Measurements from ENCODE around the gene OR2W3. TPM values are rescaled to one million over a fixed set of nuclear protein-coding genes. Genes with fewer than 3 reads are reported as not detected.
A peak's percentile ranks its signal among the peaks of the same experiment; 100 is the strongest.

Gene OR2W3
- not detected in 2 replicates for total RNA-seq (2014; rRNA removed; shearing (Covaris generic))

DNA sequence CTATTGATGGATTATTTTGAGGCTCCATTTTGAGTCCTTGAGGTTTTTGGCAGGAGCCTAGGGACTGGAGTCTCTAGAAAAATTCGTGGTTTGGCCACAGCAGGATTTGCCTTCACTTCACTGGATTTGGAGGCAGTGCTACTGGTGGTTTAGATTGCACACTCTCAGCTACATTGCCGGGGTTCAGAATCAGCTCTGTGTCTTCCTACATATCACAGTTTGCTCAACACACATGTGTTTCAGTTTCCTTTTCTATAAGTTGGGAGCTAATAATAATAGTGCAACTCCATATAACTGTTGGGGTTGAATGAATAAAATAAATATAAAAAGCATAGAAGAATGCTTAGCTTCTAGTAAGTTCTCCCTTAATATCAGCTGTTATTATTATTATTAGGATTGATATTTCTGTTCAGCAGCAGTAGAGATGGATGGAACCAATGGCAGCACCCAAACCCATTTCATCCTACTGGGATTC is at the start of gene OR2W3:
OR2W3 (plus strand) TSS at position 425 of the 475 bp plus-strand sequence; CDS start at position 425, 0 bp downstream.
- DNase-seq (ENCODE audit: low spot score), result no peak

DNA sequence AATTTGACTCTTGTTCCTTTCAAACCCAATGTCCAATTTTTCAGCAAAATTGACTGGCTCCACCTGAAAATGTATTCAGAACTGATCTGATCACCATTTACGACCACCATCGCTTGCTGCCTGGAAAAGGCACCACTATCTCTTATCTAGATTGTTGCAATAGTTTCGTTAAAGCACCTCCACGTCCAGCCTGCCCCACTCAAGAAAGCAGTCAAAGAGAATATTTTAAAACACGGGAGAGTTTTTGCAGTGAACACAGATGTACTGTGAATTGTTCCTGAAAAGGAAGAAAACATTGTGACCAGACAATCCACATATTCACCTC is 49.7 kb upstream of the OR2W3 start:
- no peak for DNase-seq (ENCODE audit: low spot score)

DNA sequence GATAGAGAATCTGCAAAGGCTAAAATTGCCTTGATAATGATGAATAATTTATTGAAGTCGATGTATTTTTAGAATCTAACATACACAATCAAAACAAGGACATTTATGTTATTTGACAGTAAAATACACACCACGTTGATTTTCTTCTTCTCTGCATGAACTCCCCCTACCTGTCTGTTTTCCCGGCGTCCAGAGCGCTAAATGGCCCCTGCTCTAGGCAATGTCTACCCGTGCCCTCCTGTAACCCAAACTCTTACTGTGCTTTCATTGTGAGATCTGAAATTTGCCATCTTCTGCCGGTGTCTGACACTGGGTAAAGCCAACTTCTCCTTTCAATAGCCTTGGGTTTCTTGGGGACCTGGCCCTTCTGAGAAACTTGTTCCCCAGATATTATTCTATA is 47.0 kb upstream of the OR2W3 start:
- no peak for DNase-seq (ENCODE audit: low spot score)

DNA sequence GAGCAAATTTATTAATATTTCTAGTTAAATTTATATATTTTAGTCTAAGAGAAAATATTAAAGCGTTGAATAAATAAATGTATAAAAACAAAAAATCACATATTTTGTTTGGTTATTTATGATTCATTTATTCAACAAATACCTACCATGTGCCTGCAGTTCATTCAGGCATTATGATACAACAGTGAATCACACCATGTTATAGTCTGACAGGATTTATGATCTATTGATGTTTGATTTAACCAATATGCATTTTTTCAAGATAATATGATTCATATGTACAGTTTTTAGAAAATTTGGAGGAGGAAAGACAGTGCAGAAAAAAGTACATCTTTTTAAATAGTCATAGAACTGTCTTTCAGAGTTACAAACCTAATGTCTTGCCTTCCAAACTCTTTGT is 45.8 kb upstream of the OR2W3 start:
- DNase-seq (ENCODE audit: low spot score), result no peak

DNA sequence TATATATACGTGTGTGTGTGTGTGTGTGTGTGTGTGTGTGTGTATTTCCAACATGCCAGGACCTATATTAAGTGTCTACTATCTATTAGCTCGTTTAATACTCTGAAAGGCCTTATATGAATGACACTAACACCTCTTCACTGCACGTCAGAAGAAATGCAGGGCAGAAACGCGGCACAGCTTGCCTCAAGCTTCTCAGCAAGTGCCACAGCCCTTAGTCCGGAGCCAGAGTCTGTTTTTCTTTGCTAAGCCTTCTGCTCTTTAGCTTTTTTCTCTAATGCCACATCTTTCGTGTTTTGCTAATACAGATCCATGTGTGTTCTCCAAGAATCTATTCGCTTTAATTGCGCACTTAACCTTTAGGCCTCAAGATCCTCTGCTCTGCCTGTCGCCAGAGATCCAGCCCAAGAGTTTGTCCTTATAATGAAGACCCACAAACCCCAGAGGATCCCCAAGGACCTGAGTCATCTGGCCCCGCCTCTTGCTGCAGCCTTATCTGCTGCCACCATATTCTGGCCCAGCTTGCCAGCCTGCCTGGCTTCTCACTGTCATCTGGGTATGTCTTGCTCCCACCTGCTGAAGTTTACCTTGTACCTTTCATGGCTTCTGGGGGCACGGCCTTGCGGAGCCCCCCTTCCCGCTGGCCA is 40.4 kb upstream of the OR2W3 start:
- DNase-seq (ENCODE audit: low spot score), result peak; percentile 9

DNA sequence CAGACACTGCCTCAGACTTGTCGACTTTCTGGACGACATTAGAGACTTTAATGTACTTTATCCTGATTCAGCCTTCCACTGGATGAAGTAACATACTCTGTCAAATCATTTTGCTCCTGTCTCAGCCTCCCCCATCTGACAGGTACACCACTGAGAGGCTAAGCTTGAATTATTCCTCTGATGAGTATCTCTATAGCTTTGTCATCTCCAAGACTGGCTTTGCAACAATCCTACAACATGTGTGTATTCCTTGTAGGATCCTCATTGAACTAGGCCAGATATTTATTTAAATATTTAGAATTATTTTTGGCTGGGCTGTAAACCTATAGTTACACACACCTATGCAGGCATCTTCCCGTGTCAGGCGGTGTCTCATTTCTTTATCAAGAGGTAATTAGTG is 39.5 kb upstream of the OR2W3 start:
- DNase-seq (ENCODE audit: low spot score), result no peak

DNA sequence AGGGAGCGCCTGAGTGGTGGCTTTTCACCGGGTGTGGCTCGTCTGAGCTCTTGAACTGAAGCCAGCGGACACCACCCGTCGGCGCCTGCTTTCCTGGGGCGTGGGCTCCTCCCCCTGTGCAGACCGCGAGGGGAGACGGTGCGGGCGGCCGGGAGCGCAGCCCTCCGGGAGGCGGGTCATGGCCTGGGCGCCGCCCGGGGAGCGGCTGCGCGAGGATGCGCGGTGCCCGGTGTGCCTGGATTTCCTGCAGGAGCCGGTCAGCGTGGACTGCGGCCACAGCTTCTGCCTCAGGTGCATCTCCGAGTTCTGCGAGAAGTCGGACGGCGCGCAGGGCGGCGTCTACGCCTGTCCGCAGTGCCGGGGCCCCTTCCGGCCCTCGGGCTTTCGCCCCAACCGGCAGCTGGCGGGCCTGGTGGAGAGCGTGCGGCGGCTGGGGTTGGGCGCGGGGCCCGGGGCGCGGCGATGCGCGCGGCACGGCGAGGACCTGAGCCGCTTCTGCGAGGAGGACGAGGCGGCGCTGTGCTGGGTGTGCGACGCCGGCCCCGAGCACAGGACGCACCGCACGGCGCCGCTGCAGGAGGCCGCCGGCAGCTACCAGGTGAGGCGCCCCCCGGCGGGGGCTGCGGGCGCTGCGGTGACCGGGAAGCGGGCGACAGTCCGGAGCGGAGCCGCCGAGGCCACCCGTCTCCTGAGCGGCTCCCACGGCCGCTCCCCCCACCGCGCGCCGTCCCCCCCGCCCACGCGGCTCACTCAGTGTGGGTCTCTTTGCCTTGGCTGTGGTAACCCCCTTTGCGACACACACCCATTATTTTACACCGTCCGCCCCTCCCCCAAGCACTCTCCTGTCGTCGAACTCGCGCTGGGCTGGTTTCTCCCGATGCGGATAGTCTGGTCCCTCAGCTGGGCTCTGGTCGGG is 38.1 kb upstream of the OR2W3 start, which contains the start of gene TRIM58:
TRIM58 (plus strand) TSS at position 119 of the 916 bp plus-strand sequence; CDS start at position 179, 60 bp downstream.
- no peak for DNase-seq (ENCODE audit: low spot score)

DNA sequence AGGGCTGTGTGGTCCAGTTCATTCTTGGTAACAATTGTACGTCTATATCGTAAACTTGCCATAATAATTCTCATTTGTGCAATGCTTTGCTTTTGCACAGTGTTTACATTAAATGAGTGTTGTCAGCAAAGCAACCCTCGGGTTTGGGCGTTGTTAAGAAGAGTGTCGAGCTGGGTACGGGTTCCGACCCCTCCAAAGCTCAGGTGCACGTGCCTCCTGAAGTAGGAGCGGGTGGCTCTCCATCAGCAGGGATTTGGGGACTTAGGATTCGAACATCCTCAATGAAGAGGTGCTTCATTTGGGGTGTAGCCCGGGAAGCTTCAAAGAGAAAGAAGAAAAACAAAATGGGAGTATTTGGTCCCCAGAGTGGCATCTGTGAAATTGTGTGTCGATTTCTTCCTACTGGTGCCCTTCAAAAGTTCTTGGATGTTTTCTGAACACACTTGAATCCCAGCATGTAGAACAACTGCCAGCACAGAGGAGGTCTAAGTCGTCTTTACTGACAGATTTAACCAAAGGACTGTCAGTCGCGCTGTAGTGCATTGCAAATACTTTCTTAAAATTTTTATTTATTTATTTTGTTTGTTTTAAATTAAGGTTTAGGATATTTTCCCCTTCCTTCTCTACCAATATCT is 37.3 kb upstream of the OR2W3 start:
- no peak for DNase-seq (ENCODE audit: low spot score)

DNA sequence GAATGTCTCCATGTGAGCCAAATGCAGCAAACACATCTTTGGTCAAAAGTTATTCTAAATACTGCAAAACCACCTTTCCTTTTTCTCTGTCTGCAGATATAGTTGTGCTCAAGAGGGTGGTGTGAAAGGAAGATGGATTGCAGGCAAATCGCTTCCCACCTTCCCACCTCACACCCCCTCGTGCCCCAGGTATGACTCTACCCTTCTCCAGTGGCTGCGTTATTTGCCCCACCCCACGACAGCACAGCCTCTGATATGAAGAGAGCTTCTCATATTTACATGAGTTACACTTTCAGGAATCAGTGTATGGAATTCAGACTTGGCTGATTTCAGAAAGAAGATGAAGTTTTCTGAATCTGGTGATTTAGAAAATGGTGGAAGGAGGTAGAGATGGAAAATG is 32.6 kb upstream of the OR2W3 start:
- DNase-seq (ENCODE audit: low spot score), result no peak

DNA sequence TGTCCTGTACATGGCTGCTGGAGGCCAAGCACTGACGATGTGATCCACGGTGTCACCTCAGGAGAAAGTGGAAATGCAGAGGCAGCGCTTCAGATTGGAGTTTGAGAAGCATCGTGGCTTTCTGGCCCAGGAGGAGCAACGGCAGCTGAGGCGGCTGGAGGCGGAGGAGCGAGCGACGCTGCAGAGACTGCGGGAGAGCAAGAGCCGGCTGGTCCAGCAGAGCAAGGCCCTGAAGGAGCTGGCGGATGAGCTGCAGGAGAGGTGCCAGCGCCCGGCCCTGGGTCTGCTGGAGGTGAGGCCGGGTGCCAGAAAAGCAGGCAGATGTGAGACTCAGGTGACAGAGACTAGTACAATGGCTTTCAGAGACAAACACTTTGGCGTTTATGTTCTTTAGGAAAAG is 30.7 kb upstream of the OR2W3 start:
- DNase-seq (ENCODE audit: low spot score), result no peak

DNA sequence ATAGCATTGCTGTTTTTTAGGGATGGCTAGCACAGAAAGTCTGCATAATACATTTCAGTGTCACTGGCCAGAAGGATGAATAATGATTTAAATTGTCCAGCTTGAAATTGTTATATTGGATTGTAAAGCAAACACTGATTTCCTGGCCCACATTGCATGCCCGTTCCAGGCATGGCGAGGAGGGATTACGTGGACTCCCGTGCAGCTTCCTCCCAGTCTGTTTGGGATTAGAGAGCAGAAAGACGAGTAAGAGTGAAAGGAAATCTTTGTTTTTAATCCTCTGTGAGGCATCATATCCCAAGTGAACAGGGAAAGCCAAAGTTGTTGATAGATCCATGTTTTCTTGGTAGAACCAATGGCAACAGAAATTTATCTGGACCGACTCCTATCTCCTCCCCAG is 30.0 kb upstream of the OR2W3 start:
- DNase-seq (ENCODE audit: low spot score), result no peak

DNA sequence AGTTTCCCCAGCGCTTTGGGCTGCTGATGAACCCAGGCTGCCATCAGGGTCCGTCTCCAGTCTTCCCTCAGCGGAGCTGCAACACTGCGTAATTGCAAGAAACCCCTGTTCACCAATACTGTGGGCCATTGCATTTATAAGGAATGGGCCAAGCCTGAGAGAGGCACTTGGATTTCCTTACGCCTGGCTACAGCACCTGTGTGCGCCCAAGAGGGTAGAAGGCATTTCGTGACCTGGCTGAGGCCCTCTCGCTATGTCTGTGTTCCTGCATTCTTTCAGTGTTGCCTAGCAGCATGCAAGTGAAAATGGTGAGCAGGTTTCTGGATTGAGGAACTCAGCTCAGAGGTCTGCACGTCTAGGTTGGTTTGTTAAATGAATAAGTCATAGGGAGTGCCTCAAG is 12.0 kb upstream of the OR2W3 start:
- no peak for DNase-seq (ENCODE audit: low spot score)

DNA sequence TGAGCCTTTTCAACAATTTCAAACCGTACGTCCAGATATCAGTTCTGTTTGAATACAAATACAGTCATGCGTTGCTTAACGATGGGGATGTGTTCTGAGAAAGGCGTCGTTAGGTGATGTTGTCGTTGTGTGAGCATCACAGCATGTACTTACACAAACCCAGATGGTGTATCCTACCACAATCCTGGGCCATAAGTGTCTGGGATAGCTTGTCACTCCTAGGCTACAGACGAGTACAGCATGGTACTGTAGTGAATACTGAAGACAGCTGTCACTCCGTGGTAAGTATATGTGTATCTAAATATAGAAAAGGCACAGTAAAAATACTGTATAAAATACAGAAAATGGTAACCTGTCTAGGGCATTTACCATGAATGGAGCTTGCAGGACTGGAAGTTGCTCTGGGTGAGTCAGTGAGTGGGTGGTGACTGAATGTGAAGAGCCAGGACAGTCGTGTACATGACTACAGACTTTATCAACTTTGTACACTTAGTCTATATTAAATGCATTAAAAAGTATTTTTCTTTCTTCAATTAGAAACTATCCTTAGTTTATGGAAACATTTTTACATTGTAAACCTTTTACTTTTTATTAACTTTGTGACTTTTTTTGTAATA is 10.5 kb upstream of the OR2W3 start:
- no peak for DNase-seq (ENCODE audit: low spot score)

DNA sequence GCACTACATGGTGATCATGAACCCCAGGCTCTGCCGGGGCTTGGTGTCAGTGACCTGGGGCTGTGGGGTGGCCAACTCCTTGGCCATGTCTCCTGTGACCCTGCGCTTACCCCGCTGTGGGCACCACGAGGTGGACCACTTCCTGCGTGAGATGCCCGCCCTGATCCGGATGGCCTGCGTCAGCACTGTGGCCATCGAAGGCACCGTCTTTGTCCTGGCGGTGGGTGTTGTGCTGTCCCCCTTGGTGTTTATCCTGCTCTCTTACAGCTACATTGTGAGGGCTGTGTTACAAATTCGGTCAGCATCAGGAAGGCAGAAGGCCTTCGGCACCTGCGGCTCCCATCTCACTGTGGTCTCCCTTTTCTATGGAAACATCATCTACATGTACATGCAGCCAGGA is 589 bp downstream of the OR2W3 start:
- no peak for DNase-seq (ENCODE audit: low spot score)

DNA sequence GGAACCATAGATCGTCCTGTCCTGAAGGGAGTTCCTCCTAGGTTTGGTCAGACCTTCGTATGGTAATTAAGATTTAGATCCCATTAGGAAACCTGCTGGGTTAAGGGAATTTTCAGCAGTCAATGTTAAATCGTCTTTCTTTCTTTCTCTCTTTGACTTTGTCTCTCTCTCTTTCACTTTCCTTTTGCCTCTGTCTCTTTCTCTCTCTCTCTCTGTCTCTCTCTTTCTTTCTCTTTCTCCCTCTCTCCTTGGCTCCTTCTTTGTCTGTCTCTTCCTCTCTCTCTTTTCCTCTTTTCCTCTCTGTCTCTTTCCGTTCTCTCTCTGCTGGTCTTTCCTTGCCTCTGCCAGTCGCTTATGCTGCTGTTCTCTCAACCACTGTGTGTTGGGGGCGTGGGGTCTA is 8.7 kb downstream of the OR2W3 start:
- no peak for DNase-seq (ENCODE audit: low spot score)

DNA sequence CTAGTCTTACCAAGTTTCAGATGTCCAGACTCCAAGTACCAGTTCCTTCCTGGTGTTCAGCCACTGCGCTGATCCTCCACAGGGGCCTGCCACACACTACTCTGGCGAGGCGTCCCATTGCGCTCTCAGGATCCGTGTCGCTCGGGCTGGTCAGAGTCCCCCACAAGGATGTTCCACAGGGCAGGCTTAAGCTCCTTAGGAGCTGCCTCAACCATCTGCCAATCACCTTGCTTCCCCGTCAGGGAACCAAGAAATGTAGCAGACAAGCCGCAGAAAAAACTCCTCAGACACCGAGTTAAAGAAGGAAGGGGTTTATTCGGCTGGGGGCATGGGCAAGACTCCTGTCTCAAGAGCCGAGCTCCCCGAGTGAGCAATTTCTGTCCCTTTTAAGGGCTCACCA is 9.8 kb downstream of the OR2W3 start:
- DNase-seq (ENCODE audit: low spot score), result no peak

DNA sequence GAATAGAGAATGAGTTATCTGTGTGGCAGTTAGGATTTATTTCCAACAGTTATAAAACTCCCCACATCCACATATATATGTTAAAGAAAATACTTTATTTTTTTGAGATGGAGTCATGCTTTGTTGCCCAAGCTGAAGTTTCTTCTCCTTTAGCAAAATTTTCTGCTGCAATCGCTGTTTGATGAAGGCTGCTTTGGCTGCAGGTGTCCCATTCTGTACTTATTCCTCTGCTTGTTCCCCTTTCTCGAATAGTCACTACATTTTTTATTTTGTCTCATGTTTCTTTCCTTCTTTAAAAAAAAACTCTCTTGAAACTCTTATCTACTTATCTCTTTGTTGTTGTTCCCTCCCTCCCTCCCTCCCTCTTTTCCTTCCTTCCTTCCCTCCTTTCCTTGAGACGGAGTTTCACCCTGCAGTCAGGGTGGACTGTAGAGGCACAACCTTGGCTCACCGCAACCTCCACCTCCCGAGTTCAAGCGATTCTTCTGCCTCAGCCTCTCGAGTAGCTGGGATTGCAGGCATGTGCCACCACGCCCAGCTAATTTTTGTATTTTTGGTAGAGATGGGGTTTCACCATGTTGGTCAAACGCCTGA is 10.6 kb downstream of the OR2W3 start:
- no peak for DNase-seq (ENCODE audit: low spot score)

DNA sequence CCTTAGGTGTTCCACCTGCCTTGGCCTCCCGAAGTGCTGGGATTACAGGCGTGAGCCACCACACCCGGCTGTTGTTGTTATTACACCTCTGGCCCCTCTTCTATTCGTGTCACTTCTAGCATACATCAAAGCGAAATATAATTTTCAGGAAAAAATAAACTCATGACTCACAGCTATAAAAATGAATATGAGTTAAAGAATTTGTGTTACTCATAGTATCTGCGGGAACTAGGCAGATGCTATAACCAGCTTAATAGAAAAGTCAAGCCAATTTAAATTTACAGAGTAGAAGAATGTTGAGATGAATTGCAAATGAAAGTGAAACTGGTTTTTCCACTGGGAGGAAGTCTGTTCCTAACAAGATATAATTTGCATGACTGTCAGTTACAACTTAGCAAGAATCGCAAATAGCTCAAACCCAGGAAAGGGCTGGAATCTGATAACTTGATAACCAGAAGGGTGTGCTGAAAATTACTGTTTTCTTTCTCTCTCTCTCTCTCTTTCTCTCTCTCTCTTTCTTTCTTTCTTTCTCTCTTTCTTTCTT is 11.2 kb downstream of the OR2W3 start:
- peak; percentile 86 for DNase-seq (ENCODE audit: low spot score)

DNA sequence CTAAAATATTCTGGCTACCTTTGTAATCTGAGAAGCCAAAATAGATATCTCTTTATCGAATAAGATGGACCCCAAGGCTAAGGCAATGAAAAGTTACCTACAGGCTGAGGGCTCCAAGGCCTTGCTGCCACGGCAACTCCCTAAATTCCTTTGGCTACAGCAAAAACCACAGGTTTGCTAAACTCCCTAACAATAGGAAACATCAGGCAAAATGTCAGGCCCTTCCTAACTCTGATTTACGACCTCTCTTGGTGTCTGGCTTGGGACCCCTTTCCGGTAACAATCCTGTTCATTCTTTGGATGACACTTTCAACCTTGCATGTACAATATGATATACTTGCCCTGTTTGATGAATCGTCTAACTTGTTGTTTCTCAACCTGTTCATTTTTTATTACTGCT is 13.4 kb downstream of the OR2W3 start:
- DNase-seq (ENCODE audit: low spot score), result no peak

DNA sequence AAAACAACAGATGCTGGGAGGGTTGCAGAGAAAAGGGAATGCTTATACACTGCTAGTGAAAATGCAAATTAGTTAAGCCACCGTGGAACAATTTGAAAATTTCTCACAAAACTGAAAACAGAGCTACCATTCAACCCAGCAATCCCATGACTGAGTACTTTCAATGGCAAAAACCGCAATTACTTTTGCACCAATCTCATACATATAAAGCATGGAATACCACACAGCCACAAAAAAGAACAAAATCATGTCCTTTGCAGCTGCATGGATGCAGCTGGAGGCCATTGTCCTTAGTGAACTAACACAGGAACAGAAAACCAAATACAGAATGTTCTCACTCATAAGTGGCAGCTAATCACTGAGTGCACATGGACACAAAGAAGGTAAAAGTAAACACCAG is 18.4 kb downstream of the OR2W3 start:
- DNase-seq (ENCODE audit: low spot score), result no peak

DNA sequence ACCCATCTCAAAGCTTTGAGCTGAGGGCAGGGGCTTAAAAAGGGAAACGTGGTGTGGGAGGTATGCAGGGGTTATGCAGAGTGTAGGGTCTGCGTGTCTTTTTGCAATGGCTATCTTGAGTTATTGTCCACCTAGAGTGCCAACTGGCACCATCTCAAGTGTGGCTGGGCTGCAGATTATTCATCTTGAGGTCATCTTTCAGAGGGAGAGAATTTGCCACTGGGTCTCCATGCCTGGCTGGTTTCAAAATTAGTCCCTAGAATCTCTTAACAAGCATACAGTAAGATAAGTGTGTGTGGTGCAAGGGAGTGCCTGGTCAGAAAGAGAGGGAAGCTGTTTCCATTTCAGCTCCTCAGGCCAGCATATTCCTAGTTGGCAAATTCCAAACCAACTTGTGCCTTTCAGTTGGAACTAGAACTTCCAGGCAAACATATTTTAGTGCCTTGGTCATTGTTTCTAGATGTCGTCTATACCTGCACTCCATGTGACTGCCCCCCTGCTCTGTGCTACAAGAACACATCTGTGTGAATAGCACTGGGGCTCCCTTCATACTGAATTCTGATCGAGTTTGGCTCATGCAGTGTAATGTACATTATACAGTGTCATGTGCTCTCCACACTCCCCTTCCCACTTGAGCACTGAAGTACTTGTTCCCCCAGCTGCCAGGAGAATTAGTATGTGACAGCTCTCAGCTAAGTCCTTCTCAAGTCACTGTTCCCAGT is 19.7 kb downstream of the OR2W3 start:
- peak; percentile 16 for DNase-seq (ENCODE audit: low spot score)

Data from A172 (cell line).